ENCODE results near the gene GREB1.

GREB1 gene

DNA sequence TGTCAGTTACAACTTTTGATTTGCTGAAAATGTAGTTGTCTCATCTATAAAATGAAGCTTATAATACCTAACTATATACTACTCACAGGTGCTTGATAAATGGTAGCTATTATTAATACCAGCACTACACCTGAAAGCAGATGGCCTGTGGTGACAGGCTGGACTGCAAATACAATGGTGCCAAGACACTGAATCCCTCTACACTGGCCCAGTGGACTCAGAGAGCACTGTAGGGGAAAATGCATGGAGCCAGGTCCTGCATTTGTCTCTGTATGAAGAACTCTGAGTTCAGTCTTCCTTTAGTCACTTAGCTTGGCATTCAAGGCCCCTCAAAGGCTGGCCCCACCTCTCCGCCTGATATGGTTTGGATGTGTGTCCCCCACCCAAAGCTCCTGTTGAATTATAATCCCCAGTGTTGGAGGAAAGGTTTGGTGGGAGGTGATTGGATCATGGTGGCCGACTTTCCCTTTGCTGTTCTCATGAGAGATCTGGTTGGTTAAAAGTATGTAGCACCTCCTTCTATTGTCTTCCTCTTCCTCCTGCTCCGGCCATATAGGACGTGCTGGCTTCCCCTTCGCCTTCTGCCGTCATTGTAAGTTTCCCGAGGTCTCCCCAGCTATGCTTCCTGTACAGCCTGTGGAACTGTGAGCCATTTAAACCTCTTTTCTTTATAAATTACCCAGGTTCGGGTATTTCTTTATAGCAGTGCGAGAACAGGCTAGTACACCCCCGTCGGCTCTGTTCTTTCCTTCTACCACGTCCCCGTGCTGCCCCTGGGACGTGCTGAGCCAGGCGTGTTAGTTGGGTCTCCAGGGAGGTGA, 147.3 kb downstream of the GREB1 start:
- TF ChIP-seq, protein P1, sequence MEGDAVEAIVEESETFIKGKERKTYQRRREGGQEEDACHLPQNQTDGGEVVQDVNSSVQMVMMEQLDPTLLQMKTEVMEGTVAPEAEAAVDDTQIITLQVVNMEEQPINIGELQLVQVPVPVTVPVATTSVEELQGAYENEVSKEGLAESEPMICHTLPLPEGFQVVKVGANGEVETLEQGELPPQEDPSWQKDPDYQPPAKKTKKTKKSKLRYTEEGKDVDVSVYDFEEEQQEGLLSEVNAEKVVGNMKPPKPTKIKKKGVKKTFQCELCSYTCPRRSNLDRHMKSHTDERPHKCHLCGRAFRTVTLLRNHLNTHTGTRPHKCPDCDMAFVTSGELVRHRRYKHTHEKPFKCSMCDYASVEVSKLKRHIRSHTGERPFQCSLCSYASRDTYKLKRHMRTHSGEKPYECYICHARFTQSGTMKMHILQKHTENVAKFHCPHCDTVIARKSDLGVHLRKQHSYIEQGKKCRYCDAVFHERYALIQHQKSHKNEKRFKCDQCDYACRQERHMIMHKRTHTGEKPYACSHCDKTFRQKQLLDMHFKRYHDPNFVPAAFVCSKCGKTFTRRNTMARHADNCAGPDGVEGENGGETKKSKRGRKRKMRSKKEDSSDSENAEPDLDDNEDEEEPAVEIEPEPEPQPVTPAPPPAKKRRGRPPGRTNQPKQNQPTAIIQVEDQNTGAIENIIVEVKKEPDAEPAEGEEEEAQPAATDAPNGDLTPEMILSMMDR (IDR thresholded peaks at IDR 0.05; ENCODE audit: low read depth, low read length) = no peak

DNA sequence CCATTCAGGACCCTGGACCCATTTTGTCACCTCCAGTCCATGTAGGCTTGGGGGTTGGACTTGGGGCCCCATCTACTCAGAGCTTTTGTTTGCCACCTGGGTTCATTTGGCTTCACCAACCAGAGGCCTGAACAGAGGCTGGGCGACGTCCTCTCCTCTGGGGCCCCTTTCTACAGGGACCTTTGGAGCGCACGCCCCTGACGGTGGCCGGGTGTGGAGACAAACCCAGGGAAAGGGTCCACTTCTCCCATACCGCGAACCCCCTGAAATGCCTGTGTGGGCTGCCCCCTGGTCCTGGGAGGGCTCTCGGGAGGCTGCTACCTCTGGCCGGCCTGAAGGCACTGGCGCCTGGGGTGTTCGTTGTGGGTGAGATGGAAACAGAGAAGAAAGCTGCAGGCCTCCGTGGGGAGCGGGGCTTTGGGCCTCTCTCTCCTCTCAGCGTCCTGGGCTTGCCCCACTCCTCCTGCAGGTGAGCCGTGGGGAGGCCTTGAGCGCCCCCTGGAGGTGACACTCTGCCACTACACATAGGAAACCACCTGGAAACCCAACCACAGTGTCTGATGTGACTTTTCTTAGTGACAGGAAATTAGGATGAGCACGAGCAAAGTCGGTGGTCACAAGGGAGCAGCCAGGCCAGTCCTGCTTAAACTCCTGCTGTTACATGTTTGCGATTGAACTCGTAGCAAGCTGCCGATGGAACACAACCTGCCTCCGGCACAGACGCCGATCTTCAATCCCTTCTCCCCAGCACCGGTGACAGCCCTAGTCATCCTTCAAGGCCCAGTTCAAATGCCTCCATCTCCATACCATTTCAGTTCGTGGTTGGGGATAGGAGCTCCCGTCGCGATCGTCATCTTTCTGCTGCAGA, 148.1 kb downstream of the GREB1 start:
- H3K36me3 ChIP-seq = no peaks in the 10 kb centered on the region
- H3K27me3 ChIP-seq = no peaks in the 10 kb centered on the region
- TF ChIP-seq, protein P1 (IDR thresholded peaks at IDR 0.05; ENCODE audit: low read depth, low read length) = peak; percentile 97
- no peaks in the 10 kb centered on the region for H3K9me3 ChIP-seq
- H3K4me1 ChIP-seq = no peaks in the 10 kb centered on the region
- DNase-seq = peak; percentile 72
- H3K4me3 ChIP-seq (ENCODE audit: low read depth, low read length) = no peak overlapping the region

More for the DNA sequence above, 147.3 kb downstream of the GREB1 start:
- H3K9me3 ChIP-seq = no peaks in the 10 kb centered on the region
- no peaks in the 10 kb centered on the region for H3K36me3 ChIP-seq
- H3K4me1 ChIP-seq = no peaks in the 10 kb centered on the region
- no peak for DNase-seq
- no peaks in the 10 kb centered on the region for H3K27me3 ChIP-seq
- no peak overlapping the region for H3K4me3 ChIP-seq (ENCODE audit: low read depth, low read length)

DNA sequence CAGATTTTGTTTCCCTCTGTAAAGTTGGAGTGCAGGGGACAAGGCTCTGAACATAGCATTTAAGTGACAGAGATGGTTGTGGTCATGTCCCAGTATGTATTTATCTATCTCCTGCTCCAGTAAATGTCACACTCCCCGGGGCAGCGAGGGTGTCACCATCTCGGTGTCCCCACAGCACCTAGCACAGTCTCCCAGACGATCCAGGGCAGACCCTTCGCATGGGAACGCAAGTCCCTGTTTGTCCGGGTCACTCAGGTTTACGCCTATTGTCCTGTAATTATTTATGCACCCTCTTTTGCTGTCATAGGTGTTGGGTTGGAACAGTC, 148.7 kb downstream of the GREB1 start:
- H3K4me1 ChIP-seq = no peaks in the 10 kb centered on the region
- TF ChIP-seq, protein P1 (IDR thresholded peaks at IDR 0.05; ENCODE audit: low read depth, low read length) = no peak
- no peak for DNase-seq
- no peaks in the 10 kb centered on the region for H3K9me3 ChIP-seq
- H3K27me3 ChIP-seq = no peaks in the 10 kb centered on the region
- H3K36me3 ChIP-seq = no peaks in the 10 kb centered on the region
- no peak overlapping the region for H3K4me3 ChIP-seq (ENCODE audit: low read depth, low read length)

DNA sequence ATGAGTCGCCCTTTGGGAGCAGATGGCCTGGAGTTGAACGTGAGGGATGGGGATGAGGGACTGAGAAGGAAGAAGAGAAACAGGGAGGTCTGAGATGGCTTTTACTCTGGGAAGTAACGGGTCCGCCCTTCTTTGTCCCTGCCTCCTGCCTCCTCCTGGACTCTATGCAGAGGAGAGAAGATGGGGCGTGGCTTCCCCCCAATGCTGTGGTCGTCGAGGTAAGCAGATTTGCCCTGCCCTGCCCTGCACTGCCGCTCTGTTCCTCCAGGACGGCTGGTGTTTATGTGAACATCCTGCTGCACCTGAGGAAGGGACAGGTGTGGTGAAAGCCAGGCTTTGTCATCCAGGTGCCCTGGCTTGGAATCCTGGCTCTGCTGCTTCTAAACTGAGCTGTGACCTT, 149.6 kb downstream of the GREB1 start:
- DNase-seq = no peak
- Histone ChIP-seq H3K4me1 (no peaks in the 10 kb centered on the region), H3K4me3 (ENCODE audit: low read depth, low read length) (no peak overlapping the region), H3K9me3 (no peaks in the 10 kb centered on the region), H3K36me3 (no peaks in the 10 kb centered on the region), H3K27me3 (no peaks in the 10 kb centered on the region)
- TF ChIP-seq, protein P1 (IDR thresholded peaks at IDR 0.05; ENCODE audit: low read depth, low read length) = no peak

DNA sequence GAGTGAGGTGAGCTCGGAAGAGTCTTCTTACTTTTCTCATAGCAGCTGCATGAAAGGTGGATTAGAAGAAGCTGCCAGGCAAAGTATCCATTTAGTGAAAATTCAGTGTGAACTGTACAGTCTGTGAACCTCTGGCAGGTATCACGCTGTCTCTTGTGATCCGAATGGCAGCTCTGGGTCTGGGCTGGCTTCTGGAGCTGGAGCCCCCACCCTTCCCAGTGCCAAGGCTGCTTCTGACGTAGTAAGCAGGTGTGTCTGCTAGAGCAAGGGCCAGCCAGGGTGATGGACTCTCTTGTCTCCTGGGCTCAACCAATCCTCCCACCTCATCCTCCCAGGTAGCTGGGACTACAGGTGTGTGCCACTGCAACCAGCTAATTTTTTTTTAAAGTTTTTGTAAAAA, 150.1 kb downstream of the GREB1 start:
- TF ChIP-seq, protein P1 (IDR thresholded peaks at IDR 0.05; ENCODE audit: low read depth, low read length) = no peak

More for the DNA sequence above, 150.1 kb downstream of the GREB1 start:
- H3K4me3 ChIP-seq (ENCODE audit: low read depth, low read length) = no peak overlapping the region
- H3K4me1 ChIP-seq = peaks cover 3% of the 10 kb centered on the region; the same call in 1 of the 2 replicates
- H3K9me3 ChIP-seq = no peaks in the 10 kb centered on the region
- no peaks in the 10 kb centered on the region for H3K36me3 ChIP-seq
- no peaks in the 10 kb centered on the region for H3K27me3 ChIP-seq
- DNase-seq = no peak
